GM18868 (cell line): ENCODE data around the gene DUOX1.

Source experiments
- ATAC-seq: cut with Tn5 transposase; IDR thresholded peaks from one replicate; pipeline ENCODE4 v1.9.1; 2021; ENCODE audit warnings: mild to moderate bottlenecking, moderate library complexity; ENCODE audit not compliant: unreplicated experiment

Gene DUOX1

GRCh38 chr15:45166834-45167630 is 37.2 kb downstream of the DUOX1 start:
- ATAC-seq: peak; percentile 90

GRCh38 chr15:45167631-45168205 is 37.9 kb downstream of the DUOX1 start:
- no peak for ATAC-seq

DNA sequence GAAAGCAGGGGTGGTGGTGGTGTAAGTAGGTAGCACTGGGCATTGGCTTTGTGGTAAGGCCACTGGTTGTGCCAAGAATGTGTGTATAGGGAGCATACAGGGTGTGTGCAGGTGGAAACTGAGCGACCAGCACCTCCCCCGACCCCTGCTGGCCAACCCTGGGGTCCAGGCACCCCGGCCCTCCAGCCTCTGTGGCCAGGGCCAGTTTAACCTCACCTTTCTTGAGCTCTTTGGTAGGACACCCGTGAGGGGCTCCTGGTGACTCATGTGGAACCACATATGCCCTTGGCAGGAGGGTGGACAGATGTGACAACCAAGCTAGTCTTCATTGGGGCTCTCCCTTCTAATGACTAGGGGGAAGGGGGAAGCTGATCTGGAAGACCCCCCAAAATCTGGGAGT is 38.5 kb downstream of the DUOX1 start:
- ATAC-seq: no peak

DNA sequence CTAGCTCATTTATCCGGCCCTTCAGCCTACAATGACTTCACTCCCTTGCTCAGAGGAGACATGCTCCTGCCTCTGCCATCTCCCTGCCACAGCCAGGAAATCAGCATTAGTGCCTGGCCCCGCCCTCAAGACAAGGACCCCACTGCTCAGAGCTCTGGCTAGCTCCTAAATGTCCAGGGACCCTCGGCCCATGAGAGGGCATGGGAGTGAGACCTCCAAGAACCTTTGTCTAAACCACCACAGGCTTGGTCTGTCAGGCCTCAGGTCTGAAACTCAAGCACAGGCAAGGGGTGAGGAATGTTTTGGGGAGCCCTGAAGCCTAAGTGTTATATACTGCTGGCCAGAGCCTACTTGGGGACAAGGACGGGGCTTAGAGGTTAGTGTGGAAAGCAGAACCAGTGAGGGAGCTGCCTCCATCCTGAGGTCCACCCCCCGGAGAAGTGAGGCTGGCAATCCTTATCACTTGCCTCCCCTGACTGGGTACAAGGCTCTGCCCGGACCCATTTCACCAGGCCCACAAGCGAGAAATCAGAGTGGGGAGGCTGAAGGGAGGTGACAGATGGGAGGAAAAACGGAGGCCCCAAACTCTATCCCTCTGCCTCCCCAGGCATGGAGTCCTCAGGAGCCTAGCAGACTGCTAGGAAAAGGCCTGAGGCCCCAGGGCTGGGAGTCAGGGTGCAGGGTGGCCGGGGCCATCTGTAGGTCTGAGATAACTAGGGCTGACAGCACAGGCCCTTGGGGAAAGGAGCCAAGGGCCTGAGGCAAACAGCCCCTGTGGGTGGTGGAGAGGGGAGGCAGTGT is 39.2 kb downstream of the DUOX1 start:
- ATAC-seq: no peak

GRCh38 chr15:45169608-45170480 is 40.0 kb downstream of the DUOX1 start:
- ATAC-seq: no peak

DNA sequence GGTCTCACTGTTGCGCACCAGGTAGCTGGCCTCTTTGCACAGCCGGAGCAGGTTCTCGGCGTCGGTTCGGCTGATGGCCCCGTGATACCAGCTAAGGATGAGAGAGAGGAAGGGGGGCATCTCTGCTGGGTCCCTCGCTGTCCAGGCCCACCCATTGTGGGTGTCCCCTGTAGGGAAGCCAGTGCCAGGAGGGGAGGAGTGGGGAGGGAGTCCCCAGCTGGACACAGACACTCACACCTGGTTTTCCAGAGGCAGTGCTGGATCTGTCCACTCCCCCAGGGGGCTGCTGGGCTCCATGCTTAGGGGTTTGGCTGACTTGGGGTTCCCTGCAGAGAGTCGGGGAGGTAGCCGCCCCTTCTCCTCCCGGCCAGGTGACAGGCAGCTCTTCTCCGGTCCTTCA is 42.1 kb downstream of the DUOX1 start:
- no peak for ATAC-seq

DNA sequence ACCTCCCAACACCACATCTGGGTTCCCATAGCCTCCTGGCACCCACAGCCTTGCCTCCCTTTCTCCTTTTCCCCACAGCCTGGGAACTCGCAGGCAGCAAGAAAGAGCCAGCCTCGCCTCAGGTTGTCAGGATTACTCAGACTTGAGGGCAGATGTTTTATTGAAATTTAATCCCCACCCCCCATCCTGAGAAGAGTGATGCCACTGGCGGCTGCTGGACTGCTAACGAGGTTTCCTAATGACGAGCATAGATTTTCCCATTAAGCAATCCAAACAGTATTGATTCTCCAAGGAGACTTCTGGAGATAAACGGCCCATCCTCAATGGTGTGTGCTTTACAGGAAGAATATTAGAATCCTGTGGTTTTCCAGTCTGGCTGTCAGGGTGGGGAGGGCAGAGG is 44.3 kb downstream of the DUOX1 start:
- no peak for ATAC-seq

- ATAC-seq: no peak
Observed at GRCh38 chr15:45174577-45174976, 44.8 kb downstream of the DUOX1 start.

DNA sequence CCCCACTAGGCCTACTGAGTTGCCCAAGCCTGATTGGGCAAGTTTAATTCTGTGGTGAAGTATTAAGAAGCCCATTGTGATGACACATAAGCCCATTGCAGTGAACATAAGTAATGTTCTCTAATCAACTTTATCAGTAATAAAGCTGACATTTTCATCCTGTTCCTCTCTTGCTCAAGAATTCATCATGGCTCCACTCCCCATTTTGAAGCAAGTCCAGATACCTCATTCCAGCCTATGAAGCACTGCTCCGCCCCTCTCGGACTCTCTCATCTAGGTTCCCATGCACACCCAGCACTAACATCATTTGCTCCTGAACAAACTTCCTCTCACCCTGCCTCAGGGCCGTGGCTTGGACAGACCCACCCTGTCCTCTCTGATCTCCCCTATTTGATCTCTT is 47.5 kb downstream of the DUOX1 start:
- no peak for ATAC-seq

- ATAC-seq: no peak
Observed at GRCh38 chr15:45179221-45179985, 49.6 kb downstream of the DUOX1 start.

DNA sequence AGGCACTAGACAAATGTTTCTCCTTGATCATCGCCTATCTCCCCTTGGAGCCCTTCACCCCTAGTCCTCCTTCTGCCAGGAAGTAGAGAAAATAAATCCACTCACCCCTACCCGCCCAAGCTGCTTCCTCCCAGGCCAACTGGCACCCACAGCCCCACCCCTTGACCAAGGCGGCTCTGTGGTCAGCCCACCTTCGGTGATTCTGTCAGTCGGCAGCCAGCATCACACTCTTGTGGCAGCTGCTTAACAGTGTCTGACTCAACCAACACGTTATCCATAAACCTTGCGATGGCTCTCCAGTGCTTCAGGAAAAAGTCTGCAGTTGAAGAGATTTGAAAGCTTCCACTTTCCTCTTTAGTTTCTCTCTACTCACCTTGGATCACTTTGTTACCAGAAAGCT is 50.4 kb downstream of the DUOX1 start:
- ATAC-seq: no peak

- ATAC-seq: no peak
Observed at GRCh38 chr15:45180648-45181436, 51.0 kb downstream of the DUOX1 start.

- ATAC-seq: no peak
Observed at GRCh38 chr15:45181491-45182285, 51.9 kb downstream of the DUOX1 start.

GRCh38 chr15:45182996-45183395 is 53.2 kb downstream of the DUOX1 start:
- ATAC-seq: no peak

- ATAC-seq: no peak
Observed at GRCh38 chr15:45183511-45183910, 53.7 kb downstream of the DUOX1 start.

DNA sequence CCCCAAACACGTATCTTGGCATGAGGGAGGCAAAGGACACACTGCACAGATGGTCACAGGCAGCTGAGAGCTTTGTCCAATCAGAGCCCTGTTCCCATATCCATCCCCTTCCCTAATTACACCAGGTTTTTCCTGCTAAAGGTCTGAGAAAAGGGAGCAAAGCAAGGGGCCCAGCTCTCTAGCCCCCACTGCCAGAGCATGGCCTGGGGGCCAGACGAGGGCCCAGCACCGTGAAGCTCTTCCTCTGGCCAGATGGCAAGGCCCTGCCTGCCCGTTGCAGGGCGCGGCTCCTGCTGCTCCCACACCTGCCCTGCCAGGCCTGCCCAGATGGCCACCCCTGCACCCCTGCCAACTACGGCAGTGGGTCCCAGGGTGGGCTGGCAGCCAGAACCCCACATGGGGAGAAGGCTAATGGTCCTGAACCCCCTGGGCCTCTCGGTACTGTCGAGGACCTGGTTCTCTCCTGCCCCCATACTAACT is 54.8 kb downstream of the DUOX1 start:
- no peak for ATAC-seq

DNA sequence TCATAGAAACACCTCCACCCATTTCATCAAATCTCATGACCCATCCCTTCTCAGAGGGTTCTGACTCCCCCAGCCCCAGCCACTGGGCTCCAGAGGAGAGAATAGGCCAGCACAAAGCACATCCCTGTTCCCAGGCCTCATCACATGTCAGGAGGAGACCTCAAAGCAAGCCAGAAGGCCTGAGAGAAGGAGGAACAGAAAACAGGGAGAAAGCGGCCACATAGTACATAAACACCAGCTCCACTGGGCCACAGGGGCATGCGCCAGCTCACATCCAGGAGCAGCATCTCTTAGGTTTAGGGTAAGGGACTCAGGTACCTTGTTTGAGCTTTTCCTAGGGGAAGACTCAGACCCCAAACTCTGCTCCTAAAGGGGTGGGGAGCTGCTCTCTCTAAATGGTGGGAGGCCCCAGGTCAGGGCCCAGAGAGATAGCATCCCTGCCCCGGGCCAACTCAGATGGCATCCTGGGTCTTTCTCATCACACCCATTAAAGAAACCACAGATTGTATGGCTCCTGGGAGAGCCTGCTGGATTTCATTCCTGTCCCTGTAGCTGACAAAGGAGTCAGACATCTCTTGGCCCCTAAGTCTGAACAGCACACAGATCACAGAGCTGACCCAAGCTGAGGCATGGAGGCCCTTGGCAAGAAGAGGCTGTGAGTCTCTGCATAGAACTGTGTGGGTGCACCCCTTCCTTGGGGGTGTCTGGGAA is 55.4 kb downstream of the DUOX1 start:
- no peak for ATAC-seq
